GM13976 (cell line): ENCODE results near the gene CMIP.

Source experiments
- DNase-seq: peaks from one replicate; pipeline ENCODE4 v3.0.0; 2012; ENCODE audit warnings: low spot score
- in situ Hi-C: fragments of 300-500 bp; cut with MboI; formaldehyde crosslinking; loops from one replicate; pipeline ENCODE4 v1.12.0; 2022; ENCODE audit warnings: low sequenced_read_pairs, mixed read lengths, inconsistent platforms; ENCODE audit not compliant: unreplicated experiment
- TF ChIP-seq, protein P1 (sequence below): IDR thresholded peaks from 2 replicates; pipeline ENCODE4 v1.5.1; 2012; ENCODE audit warnings: borderline replicate concordance, mild to moderate bottlenecking; ENCODE audit not compliant: insufficient read depth; ENCODE audit errors: extremely low read depth, missing control alignments, control extremely low read depth

Gene CMIP

DNA sequence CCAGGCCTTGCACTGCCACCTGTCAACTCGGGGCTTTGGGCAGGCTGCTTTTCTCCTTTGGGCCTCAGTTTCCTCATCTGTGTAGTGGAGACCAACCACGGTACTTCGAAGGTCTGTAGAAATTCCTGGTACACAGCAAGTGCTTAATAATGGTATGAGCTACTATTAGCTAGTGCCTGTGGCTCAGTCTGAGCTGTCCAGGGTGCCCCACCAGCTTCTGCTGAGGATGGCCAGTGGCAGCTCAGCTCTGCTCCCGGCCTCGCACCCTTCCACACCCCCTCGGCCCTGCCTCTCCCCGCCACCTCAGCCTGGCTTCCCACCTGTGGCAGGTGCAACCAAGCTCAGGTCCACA is 308.2 kb downstream of the CMIP start:
- in situ Hi-C loops, result no loop called here
- TF ChIP-seq, protein P1, sequence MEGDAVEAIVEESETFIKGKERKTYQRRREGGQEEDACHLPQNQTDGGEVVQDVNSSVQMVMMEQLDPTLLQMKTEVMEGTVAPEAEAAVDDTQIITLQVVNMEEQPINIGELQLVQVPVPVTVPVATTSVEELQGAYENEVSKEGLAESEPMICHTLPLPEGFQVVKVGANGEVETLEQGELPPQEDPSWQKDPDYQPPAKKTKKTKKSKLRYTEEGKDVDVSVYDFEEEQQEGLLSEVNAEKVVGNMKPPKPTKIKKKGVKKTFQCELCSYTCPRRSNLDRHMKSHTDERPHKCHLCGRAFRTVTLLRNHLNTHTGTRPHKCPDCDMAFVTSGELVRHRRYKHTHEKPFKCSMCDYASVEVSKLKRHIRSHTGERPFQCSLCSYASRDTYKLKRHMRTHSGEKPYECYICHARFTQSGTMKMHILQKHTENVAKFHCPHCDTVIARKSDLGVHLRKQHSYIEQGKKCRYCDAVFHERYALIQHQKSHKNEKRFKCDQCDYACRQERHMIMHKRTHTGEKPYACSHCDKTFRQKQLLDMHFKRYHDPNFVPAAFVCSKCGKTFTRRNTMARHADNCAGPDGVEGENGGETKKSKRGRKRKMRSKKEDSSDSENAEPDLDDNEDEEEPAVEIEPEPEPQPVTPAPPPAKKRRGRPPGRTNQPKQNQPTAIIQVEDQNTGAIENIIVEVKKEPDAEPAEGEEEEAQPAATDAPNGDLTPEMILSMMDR, result no peak
- DNase-seq, result no peak

DNA sequence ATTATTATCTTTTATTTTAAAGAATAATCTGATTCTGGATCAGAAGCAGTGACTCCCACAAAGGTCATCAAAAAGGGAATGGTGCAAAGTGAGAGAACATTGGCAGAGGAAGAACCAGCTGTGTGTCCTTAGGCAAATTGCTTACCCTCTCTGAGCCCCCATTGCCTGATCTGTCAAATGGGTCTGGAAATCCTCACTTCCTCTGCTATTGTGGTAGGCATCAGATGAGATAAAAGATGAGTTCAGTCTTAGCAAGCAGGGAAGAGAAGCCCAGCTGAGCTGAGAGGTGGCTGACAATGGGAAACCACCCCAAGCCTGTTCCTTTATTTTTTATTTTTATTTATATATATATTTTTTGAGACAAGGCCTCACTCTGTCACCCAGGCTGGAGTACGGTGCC is 310.2 kb downstream of the CMIP start:
- no peak for DNase-seq
- in situ Hi-C loops, result no loop called here
- TF ChIP-seq, protein P1, result no peak

DNA sequence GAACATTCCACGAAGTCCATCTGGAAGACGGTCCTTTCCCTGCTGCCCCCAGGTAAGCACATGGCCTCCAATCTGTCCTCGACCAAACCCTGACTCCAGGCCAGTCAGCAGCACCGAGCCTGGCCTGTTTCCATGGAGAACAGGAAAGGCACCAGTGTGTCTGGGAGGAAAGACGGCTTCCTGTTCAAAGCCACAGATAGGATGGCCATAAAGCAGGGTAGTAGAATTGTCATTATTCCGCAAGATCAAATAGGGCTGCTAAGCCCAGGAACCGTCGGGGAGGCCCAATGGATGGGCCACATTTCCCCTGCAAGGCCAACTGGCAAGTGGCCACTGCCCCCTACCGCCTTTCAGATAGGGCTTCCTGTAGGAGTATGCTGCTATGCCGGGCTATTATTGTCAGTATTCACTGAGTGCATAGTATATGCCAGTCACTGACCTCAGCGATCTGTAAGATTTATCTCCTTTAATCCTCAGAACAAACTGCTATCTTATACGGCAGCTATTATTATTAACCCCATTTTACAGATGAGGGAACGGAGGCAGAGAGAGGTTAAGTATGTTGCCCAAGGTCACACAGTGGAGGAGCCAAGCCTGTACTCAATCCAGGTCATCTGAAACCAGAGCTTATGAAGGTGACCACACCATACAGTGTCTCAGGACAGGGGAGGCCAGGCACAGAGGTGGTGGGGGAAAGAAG is 311.5 kb downstream of the CMIP start:
- TF ChIP-seq, protein P1, result no peak
- no peak for DNase-seq
- in situ Hi-C loops, result no loop called here

DNA sequence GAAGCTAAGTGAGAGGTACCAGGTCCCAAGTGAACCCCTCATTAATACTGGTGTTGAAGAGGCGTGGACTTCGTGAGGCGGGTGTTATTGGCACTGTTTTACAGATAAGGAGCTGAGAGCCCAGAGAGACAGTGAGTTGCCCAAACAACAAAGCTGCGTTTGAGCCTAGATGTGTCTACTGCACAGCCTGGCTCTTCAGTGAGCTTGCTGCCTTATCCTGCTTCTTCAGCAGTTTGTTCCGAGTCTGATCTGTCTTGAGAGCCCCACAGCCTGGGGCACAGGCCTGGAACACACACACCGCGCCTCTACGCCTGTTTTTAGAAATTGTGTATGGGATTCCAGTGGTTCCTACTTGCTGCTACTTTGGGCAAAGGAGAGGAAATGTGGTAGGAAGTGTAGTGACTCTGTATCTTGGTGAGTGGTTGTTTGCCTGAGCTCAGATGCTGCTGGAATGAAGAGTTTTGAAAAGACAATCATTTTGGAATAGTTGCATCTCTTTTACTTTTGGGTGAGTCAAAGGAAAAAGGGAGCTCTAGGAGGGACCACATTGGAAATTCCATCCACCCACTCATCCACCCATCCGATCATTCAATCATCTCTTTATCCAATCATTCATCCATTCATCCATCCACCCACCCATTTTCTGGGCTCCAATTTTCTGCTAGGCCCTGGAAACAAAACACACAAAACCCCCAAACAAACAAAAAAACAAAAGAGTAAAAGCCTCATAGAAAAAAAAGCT is 312.2 kb downstream of the CMIP start:
- TF ChIP-seq, protein P1, result no peak

DNA sequence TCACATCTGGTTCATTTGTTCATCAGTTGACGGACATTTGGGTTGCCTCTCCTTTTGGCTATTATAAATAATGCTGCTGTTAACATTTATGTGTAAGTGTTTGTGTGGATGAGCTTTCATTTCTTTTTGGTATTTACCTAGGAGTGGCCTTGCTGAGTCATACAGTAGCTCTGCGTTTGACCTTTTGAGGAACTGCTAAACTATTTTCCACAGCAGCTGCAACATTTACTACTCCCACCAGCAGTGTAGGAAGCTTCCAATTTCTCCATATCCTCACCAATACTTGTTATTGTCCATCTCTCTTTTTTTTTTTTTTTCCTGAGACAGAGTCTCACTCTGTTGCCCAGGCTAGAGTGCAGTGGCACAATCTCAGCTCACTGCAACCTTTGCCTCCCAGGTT is 313.8 kb downstream of the CMIP start:
- TF ChIP-seq, protein P1, result no peak
- no peak for DNase-seq
- in situ Hi-C loops, result no loop called here

More for the DNA sequence above, 312.2 kb downstream of the CMIP start:
- DNase-seq, result no peak
- in situ Hi-C loops, result no loop called here
